HEK293 (cell line): ENCODE results near the gene SPACA6.

ENCODE experiments used
- SETDB1 ChIP-seq: IDR thresholded peaks from one replicate; pipeline ENCODE4 v1.6.1; 2017; ENCODE audit warnings: mild to moderate bottlenecking, low read length, moderate library complexity, mixed read lengths; ENCODE audit not compliant: insufficient read length
- ZNF311 ChIP-seq: fragments of 450-650 bp; formaldehyde crosslinking; IDR thresholded peaks from 2 replicates; pipeline ENCODE4 v1.5.1; 2017; ENCODE audit warnings: missing biosample characterization, missing genetic modification characterization, borderline replicate concordance
- ZNF324 ChIP-seq: fragments of 450-650 bp; formaldehyde crosslinking; IDR thresholded peaks from 2 replicates; pipeline ENCODE4 v1.5.1; 2016; ENCODE audit warnings: missing biosample characterization, missing genetic modification characterization
- ZNF561 ChIP-seq: fragments of 450-650 bp; IDR thresholded peaks from 2 replicates; pipeline ENCODE4 v1.5.1; 2018; ENCODE audit warnings: missing biosample characterization, missing genetic modification characterization, borderline replicate concordance
- ZNF585B ChIP-seq: fragments of 450-650 bp; formaldehyde crosslinking; IDR thresholded peaks from 2 replicates; pipeline ENCODE4 v1.5.1; 2016; ENCODE audit warnings: missing biosample characterization, missing genetic modification characterization
- TF ChIP-seq, protein P1 (sequence below): fragments of 450-650 bp; formaldehyde crosslinking; IDR thresholded peaks from 2 replicates; pipeline ENCODE4 v1.5.1; 2016; ENCODE audit warnings: missing biosample characterization, missing genetic modification characterization
- TF ChIP-seq, protein P2 (sequence below): fragments of 450-650 bp; formaldehyde crosslinking; IDR thresholded peaks from 2 replicates; pipeline ENCODE4 v1.5.1; 2016; ENCODE audit warnings: missing biosample characterization, missing genetic modification characterization
- TF ChIP-seq, protein P3 (sequence below): fragments of 450-650 bp; formaldehyde crosslinking; IDR thresholded peaks from 2 replicates; pipeline ENCODE4 v1.5.1; 2016; ENCODE audit warnings: missing biosample characterization, missing genetic modification characterization
- TF ChIP-seq, protein P4 (sequence below): fragments of 450-650 bp; formaldehyde crosslinking; IDR thresholded peaks from 2 replicates; pipeline ENCODE4 v1.5.1; 2016; ENCODE audit warnings: missing biosample characterization, missing genetic modification characterization, low read depth
- TF ChIP-seq, protein P5 (sequence below): fragments of 450-650 bp; formaldehyde crosslinking; IDR thresholded peaks from 2 replicates; pipeline ENCODE4 v1.5.1; 2016; ENCODE audit warnings: missing biosample characterization, missing genetic modification characterization
- TF ChIP-seq, protein P6 (sequence below): fragments of 450-650 bp; IDR thresholded peaks from 2 replicates; pipeline ENCODE4 v1.5.1; 2018; ENCODE audit warnings: missing biosample characterization, mild to moderate bottlenecking, missing genetic modification characterization

DNA sequence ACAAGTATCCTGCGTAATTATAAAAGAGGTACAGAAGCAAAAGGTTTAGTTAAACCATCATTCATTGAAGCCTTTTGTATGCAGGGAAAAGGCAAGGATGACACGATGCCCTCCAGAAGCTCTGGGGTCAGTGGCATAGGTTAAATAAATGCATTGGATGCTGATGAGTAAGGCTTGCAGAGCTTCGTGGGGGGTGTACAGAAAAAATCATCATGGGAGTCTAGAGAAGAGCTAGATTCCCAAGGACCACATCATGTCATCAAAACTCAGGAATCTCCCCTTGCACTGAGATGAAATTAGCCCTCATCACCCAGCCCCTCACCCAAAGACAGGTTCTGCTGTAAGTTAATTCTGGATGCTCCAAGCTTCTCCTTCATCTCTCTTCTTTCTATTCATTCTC, 50.3 kb downstream of the SPACA6 start:
- TF ChIP-seq, protein P1, sequence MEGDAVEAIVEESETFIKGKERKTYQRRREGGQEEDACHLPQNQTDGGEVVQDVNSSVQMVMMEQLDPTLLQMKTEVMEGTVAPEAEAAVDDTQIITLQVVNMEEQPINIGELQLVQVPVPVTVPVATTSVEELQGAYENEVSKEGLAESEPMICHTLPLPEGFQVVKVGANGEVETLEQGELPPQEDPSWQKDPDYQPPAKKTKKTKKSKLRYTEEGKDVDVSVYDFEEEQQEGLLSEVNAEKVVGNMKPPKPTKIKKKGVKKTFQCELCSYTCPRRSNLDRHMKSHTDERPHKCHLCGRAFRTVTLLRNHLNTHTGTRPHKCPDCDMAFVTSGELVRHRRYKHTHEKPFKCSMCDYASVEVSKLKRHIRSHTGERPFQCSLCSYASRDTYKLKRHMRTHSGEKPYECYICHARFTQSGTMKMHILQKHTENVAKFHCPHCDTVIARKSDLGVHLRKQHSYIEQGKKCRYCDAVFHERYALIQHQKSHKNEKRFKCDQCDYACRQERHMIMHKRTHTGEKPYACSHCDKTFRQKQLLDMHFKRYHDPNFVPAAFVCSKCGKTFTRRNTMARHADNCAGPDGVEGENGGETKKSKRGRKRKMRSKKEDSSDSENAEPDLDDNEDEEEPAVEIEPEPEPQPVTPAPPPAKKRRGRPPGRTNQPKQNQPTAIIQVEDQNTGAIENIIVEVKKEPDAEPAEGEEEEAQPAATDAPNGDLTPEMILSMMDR (tag by site-specific recombination) = no peak
- TF ChIP-seq ZNF585B (tag by site-specific recombination) (no peak), ZNF311 (no peak), ZNF324 (tag by site-specific recombination) (no peak), SETDB1 (no peak), ZNF561 (tag by site-specific recombination) (no peak)
- TF ChIP-seq, protein P2, sequence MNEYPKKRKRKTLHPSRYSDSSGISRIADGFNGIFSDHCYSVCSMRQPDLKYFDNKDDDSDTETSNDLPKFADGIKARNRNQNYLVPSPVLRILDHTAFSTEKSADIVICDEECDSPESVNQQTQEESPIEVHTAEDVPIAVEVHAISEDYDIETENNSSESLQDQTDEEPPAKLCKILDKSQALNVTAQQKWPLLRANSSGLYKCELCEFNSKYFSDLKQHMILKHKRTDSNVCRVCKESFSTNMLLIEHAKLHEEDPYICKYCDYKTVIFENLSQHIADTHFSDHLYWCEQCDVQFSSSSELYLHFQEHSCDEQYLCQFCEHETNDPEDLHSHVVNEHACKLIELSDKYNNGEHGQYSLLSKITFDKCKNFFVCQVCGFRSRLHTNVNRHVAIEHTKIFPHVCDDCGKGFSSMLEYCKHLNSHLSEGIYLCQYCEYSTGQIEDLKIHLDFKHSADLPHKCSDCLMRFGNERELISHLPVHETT (tag by site-specific recombination) = no peak
- TF ChIP-seq, protein P3, sequence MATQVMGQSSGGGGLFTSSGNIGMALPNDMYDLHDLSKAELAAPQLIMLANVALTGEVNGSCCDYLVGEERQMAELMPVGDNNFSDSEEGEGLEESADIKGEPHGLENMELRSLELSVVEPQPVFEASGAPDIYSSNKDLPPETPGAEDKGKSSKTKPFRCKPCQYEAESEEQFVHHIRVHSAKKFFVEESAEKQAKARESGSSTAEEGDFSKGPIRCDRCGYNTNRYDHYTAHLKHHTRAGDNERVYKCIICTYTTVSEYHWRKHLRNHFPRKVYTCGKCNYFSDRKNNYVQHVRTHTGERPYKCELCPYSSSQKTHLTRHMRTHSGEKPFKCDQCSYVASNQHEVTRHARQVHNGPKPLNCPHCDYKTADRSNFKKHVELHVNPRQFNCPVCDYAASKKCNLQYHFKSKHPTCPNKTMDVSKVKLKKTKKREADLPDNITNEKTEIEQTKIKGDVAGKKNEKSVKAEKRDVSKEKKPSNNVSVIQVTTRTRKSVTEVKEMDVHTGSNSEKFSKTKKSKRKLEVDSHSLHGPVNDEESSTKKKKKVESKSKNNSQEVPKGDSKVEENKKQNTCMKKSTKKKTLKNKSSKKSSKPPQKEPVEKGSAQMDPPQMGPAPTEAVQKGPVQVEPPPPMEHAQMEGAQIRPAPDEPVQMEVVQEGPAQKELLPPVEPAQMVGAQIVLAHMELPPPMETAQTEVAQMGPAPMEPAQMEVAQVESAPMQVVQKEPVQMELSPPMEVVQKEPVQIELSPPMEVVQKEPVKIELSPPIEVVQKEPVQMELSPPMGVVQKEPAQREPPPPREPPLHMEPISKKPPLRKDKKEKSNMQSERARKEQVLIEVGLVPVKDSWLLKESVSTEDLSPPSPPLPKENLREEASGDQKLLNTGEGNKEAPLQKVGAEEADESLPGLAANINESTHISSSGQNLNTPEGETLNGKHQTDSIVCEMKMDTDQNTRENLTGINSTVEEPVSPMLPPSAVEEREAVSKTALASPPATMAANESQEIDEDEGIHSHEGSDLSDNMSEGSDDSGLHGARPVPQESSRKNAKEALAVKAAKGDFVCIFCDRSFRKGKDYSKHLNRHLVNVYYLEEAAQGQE = no peak
- TF ChIP-seq, protein P4, sequence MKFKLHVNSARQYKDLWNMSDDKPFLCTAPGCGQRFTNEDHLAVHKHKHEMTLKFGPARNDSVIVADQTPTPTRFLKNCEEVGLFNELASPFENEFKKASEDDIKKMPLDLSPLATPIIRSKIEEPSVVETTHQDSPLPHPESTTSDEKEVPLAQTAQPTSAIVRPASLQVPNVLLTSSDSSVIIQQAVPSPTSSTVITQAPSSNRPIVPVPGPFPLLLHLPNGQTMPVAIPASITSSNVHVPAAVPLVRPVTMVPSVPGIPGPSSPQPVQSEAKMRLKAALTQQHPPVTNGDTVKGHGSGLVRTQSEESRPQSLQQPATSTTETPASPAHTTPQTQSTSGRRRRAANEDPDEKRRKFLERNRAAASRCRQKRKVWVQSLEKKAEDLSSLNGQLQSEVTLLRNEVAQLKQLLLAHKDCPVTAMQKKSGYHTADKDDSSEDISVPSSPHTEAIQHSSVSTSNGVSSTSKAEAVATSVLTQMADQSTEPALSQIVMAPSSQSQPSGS (tag by site-specific recombination) = no peak
- TF ChIP-seq, protein P5, sequence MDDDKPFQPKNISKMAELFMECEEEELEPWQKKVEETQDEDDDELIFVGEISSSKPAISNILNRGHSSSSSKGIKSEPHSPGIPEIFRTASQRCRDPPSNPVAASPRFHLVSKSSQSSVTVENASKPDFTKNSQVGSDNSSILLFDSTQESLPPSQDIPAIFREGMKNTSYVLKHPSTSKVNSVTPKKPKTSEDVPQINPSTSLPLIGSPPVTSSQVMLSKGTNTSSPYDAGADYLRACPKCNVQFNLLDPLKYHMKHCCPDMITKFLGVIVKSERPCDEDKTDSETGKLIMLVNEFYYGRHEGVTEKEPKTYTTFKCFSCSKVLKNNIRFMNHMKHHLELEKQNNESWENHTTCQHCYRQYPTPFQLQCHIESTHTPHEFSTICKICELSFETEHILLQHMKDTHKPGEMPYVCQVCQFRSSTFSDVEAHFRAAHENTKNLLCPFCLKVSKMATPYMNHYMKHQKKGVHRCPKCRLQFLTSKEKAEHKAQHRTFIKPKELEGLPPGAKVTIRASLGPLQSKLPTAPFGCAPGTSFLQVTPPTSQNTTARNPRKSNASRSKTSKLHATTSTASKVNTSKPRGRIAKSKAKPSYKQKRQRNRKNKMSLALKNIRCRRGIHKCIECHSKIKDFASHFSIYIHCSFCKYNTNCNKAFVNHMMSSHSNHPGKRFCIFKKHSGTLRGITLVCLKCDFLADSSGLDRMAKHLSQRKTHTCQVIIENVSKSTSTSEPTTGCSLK = no peak
- TF ChIP-seq, protein P6, sequence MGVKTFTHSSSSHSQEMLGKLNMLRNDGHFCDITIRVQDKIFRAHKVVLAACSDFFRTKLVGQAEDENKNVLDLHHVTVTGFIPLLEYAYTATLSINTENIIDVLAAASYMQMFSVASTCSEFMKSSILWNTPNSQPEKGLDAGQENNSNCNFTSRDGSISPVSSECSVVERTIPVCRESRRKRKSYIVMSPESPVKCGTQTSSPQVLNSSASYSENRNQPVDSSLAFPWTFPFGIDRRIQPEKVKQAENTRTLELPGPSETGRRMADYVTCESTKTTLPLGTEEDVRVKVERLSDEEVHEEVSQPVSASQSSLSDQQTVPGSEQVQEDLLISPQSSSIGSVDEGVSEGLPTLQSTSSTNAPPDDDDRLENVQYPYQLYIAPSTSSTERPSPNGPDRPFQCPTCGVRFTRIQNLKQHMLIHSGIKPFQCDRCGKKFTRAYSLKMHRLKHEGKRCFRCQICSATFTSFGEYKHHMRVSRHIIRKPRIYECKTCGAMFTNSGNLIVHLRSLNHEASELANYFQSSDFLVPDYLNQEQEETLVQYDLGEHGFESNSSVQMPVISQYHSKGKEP (tag by site-specific recombination) = no peak
